ENCODE results near the gene TCF7L2.

Gene TCF7L2

DNA sequence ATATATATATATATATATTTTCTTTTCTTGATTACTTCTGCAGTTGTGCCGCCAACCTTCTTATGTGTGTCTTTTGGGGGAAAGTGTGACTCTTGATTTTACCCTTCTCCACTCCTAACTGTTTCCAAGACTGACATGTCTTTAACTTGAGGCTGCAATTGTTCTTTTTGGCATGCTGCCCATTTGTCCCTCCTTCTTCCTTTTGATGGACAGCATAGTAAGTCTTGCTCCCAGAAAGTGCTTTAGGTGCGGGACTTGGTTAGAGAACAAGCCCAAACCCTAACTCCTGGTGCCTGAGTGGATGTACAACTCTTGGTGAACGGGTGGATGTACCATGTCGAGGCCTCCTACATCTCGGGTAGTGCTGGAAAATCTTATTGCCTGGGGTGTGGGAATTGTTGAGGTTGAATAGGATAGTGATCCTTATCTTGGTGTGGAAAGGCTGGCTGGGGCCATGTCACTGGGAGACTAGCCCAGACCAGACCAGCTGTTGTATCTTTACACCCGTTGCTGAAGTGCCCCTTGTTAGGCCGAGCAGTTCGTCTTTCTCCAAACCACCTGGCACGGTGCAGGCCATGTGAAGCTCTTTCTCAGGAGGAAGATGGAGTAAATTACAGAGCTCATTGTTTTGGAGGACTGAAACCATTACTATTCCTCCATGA lies 16.3 kb downstream of the TCF7L2 start:
- DNase-seq (ENCODE audit: low spot score) = no peak

- peak; percentile 40 for DNase-seq (ENCODE audit: low spot score)
These were observed 17.2 kb downstream of the TCF7L2 start for GRCh38 chr10:112967200-112967599.

DNA sequence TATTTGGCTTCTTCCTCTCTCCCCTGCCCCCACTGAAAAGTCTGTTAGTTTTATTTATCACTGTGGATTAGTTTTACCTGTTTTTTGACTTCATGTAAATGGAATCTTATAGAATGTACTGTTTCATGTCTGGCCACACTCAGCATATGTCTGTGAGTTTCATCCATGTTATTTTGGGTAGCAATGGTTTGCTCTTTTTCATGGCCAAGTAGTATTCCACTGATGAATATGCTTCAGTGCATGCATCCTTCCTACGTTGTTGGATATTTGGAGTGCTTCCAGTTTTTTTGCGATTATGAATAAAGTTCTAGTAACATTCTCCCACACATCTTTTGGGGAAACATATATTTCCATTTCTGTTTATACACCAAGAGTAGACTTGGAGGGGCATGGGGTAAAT lies 19.1 kb downstream of the TCF7L2 start:
- no peak for DNase-seq (ENCODE audit: low spot score)

GRCh38 chr10:112969542-112969941 lies 19.5 kb downstream of the TCF7L2 start:
- DNase-seq (ENCODE audit: low spot score) = no peak

DNA sequence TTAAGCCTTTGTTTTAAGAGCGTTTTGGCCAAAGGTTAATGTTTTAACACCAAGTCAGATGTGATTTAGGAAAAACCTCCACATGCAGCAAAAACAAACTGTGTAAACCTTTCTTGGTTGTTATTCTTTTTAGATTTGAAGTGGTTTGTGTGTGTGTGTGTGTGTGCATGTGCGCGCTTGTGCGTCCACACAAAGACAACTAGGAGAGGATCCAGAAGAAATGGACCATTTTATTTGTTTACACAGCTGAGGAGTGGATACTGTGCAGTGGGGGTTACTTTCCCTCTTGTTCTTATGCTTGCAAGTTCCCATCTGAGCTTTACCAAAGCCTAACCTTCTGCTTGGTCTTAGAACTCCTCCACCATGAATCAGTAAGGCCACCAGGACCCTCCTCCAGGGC lies 20.0 kb downstream of the TCF7L2 start:
- no peak for DNase-seq (ENCODE audit: low spot score)

DNA sequence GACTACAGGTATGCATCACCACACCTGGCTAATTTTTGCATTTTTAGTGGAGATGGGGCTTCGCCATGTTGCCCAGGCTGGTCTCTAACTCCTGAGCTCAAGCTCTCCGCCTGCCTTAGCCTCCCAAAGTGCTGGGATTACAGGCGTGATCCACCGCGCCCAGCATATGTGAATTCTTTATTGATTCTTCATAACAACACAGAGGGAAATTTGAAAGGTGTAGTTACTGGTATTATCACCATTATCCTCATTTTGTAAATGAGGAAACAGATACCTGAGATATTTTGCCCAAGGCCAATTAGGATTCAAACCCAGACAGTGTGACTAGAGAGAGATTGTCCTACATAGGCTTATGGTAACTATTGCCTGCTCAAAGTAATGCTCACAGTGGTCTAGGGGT lies 22.6 kb downstream of the TCF7L2 start:
- no peak for DNase-seq (ENCODE audit: low spot score)

DNA sequence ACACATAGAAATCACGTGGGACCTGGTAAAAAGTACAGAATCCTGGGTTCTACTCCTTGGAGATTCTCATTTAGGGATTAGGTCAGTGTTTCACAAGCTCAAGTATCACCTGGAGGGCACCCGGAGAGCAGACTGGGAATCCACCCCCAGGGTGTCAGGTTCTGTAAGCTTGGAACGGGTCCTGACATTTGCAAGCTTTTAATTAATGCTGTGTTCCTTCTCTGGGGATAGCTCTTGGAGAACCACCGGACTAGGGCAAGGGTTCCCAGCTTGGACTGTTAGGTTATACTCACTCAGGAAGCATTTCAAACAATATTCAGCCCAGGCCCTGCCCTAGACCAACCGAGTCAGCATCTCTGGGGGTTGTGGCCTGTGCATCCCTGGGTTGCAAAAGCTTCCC lies 23.0 kb downstream of the TCF7L2 start:
- DNase-seq (ENCODE audit: low spot score) = no peak

- DNase-seq (ENCODE audit: low spot score) = no peak
These were observed 23.8 kb downstream of the TCF7L2 start for GRCh38 chr10:112973805-112974204.

DNA sequence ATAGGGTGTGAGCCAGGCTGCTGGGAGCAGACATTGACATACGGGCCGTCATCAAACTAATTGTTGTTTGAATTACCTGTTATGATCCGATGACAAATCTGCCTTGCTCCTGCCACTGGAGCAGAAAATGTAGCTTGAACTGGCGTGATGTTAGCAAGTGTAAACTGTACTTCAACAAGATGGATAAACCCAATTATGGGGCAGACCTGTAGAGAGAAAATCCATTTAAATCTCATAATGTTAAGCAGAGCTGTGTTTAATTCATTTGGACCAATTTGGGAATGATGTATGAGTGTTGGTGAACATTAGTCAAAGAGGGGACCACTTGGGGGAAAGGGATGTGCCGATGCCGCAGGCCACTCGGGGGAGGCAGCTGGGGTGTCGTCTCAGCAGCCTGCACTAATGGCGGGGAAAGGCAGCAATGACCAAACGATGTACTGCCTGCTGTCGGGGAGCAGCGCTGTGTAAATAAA lies 27.4 kb downstream of the TCF7L2 start:
- DNase-seq (ENCODE audit: low spot score) = no peak

- DNase-seq (ENCODE audit: low spot score) = no peak
These were observed 29.9 kb downstream of the TCF7L2 start for GRCh38 chr10:112979927-112980326.

DNA sequence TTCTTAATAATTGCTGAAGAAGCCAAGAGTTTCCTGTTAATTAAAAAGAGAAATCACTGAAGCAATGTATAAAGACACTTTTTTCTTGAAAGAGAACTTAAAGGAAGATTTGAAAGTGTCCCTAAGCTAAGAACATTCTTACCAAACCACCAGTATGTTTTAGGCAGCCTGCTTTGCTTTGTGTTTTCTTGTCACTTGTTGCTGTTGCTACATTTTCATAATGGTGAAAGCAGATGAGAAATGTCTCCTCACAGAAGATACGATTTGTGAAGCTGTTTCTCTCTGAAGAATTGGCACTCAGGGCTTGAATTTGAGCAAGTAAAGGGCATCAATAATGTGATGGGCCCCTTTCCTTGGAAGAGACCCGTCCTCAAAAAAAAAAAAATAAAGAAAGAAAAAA lies 30.9 kb downstream of the TCF7L2 start:
- no peak for DNase-seq (ENCODE audit: low spot score)

- no peak for DNase-seq (ENCODE audit: low spot score)
These were observed 31.5 kb downstream of the TCF7L2 start for GRCh38 chr10:112981553-112981952.

- no peak for DNase-seq (ENCODE audit: low spot score)
These were observed 33.5 kb downstream of the TCF7L2 start for GRCh38 chr10:112983444-112984056.

GRCh38 chr10:112984756-112985155 lies 34.7 kb downstream of the TCF7L2 start:
- no peak for DNase-seq (ENCODE audit: low spot score)

- peak; percentile 19 for DNase-seq (ENCODE audit: low spot score)
These were observed 35.9 kb downstream of the TCF7L2 start for GRCh38 chr10:112985690-112986543.

DNA sequence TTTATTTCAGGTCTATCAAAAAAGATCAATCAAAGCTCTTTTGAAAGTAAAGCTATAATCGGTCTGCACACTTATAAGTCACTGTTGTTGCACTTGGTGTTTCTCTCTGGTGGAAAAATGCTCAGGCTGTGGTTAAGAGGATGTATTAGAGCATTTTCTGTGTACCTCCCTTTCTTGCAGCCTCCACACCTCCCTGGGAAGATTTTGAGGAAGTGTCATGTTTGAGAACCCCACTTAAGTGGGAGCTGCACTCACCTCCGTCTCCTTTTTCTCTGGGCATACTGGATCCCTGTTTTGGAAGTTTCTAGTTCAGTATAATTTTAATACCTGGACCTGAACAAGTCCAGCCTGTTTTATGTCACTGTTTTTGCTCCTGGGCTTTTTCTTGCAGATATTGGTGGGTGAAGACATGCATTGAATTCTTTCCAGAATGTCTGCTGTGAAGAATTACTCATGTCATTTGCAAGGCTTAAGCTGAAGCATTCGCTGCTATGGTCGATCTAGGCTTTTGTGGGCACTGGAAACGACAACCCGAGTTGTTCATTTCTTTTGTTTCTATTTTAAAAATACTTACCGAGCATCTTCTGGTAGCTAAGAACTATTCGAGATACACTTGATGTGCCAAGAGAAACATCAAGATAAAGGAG lies 36.6 kb downstream of the TCF7L2 start:
- no peak for DNase-seq (ENCODE audit: low spot score)

- DNase-seq (ENCODE audit: low spot score) = no peak
These were observed 38.9 kb downstream of the TCF7L2 start for GRCh38 chr10:112988839-112989406.

DNA sequence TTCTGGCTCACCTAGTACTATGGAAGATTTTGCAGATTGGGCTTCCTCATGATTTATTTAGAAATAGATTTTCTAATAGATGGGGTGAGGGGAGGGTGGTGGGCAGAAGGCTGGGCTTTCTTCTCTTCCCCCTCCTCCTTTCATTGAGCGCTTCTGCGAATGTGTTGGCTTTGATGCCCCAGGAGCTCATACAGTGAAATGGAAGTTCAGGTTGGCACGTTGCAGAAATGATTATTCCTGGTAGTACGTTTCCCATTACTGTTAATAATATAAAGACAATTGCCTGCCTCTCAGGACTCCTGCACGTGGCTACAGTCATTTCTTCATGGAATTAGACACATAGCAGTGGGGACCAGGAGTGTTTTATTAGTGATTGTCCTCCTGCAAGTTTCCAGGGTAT lies 39.8 kb downstream of the TCF7L2 start:
- no peak for DNase-seq (ENCODE audit: low spot score)

DNA sequence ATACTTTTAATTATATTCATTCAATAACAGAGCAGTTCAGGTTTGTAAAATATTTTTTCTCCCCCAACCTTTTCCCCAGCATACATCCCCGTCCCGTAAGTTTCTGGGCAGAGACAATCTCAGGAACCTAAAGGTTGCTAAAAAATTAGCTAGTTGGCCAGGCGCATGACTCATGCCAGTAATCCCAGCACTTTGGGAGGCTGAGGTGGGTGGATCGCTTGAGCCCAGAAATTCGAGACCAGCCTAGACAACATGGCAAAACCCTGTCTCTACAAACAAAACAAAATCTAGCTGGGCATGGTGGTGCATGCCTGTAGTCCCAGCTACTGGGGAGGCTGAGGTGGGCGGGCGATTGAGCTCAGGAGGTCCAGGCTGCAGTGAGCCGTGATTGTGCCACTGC lies 40.2 kb downstream of the TCF7L2 start:
- no peak for DNase-seq (ENCODE audit: low spot score)

GRCh38 chr10:112991888-112992491 lies 41.9 kb downstream of the TCF7L2 start:
- no peak for DNase-seq (ENCODE audit: low spot score)

DNA sequence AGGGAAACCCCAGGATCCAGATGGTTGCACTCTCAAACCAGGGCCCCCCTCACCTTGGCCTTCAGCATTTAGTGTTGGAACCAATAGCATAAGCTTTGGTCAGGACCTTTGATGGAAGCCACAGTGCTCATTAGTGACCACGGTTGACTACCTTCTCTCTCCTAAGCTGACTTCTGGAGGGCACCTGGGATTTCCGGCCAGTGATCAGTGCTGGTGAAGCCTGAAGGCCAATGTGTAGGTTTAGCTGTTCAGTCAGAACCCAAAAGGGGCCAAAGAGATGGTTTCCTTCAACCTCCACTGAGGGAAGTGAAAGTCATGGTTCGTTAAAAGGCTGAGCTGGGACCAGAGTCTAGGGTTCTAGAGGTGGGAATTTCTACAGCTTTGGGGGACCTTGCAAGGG lies 46.4 kb downstream of the TCF7L2 start:
- DNase-seq (ENCODE audit: low spot score) = no peak

DNA sequence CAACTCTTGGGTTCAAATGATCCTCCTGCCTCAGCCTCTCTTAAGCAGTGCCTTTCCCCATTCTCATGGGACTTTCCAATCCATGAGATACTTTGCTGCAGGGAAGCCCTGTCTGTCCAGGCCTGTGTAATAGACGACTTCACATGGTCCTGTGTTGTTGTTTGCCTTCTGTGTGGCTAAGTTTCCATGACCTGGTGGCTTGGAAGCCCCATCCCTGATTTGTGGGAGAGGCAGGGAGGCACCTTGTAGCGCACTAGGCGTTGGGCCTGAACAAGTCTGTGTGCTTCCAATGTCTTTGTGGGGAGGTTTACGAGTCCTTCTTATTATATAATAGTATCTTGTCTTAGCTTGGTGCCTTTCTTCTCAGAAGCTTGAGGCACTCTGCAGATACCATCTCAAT lies 49.1 kb downstream of the TCF7L2 start:
- no peak for DNase-seq (ENCODE audit: low spot score)
